AG04450 (cell line): ENCODE data around the gene ANOS1. TPM values are rescaled to one million over a fixed set of nuclear protein-coding genes. Genes with fewer than 3 reads are reported as not detected.

ENCODE experiments used
- CTCF ChIA-PET: fragments of 300-600, 350-600 bp; formaldehyde crosslinking; extraction: SDS; loops from one replicate; lab custom pipeline; 2022; ENCODE audit warnings: antibody characterized with exemption, inconsistent platforms; lab: Charles Lee
- POLR2A ChIA-PET: fragments of 350-600 bp; formaldehyde crosslinking; extraction: SDS; loops from one replicate; lab custom pipeline; 2021; ENCODE audit warnings: antibody characterized with exemption, inconsistent platforms; lab: Yijun Ruan, JAX
- DNase-seq: peaks from one replicate; pipeline ENCODE4 v3.0.0-alpha.2; 2011; ENCODE audit warnings: low read depth, low spot score
- H3K27ac ChIP-seq: one replicate; pipeline ENCODE4 v1.5.1; 2012; ENCODE audit warnings: low read depth, low read length, control low read depth
- H3K27me3 ChIP-seq: one replicate; pipeline ENCODE4 v1.6.0; 2012; ENCODE audit warnings: low read length; ENCODE audit not compliant: control insufficient read depth, insufficient read depth
- H3K4me3 ChIP-seq: 2 replicates; pipeline ENCODE4 v1.5.1; 2011; ENCODE audit warnings: mild to moderate bottlenecking, low read depth, low read length, control low read depth
- H3K9me3 ChIP-seq: 2 replicates; pipeline ENCODE4 v1.5.1; 2012; ENCODE audit warnings: low read length; ENCODE audit not compliant: control insufficient read depth, insufficient read depth
- polyA plus RNA-seq: library from polyadenylated mRNA; depleted of rRNA; stranded (reverse); fragments of >200 nt; gene quantifications from 2 replicates; pipeline ENCODE4 v1.2.3, GENCODE V29; 2011
- TF ChIP-seq, protein P1 (sequence below): IDR thresholded peaks from 2 replicates; pipeline ENCODE4 v1.5.1; 2011; ENCODE audit warnings: low read depth, low read length, control low read depth, inconsistent platforms

Gene ANOS1
- polyA plus RNA-seq, 1 experiment = 0.30 TPM

DNA sequence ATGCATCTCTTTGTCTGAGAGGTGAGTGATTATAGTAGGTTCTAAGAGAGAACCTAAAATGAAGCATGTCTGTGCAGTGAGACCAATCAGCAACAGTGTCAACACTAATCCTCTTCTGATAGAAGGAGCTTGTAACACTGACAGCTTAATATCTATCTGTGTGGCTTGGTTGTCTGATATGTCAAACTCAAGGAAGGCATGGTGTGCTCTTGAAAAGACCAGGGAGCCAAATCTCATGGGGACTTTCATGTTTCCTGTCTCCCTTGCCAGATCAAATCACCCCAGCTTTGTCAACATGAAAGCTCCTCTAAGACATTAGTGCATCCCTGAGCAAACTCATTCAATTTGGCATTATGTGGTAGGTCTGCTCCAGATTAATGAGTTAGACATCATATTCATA lies 95.4 kb downstream of the ANOS1 start:
- Histone ChIP-seq H3K4me3 (no peak overlapping the region), H3K9me3 (no peaks in the 10 kb centered on the region), H3K27me3 (no peaks in the 10 kb centered on the region), H3K27ac (no peak overlapping the region)
- TF ChIP-seq, protein P1, sequence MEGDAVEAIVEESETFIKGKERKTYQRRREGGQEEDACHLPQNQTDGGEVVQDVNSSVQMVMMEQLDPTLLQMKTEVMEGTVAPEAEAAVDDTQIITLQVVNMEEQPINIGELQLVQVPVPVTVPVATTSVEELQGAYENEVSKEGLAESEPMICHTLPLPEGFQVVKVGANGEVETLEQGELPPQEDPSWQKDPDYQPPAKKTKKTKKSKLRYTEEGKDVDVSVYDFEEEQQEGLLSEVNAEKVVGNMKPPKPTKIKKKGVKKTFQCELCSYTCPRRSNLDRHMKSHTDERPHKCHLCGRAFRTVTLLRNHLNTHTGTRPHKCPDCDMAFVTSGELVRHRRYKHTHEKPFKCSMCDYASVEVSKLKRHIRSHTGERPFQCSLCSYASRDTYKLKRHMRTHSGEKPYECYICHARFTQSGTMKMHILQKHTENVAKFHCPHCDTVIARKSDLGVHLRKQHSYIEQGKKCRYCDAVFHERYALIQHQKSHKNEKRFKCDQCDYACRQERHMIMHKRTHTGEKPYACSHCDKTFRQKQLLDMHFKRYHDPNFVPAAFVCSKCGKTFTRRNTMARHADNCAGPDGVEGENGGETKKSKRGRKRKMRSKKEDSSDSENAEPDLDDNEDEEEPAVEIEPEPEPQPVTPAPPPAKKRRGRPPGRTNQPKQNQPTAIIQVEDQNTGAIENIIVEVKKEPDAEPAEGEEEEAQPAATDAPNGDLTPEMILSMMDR = no peak
- ChIA-PET CTCF (no interaction called here), POLR2A (no interaction called here)
- DNase-seq = no peak

DNA sequence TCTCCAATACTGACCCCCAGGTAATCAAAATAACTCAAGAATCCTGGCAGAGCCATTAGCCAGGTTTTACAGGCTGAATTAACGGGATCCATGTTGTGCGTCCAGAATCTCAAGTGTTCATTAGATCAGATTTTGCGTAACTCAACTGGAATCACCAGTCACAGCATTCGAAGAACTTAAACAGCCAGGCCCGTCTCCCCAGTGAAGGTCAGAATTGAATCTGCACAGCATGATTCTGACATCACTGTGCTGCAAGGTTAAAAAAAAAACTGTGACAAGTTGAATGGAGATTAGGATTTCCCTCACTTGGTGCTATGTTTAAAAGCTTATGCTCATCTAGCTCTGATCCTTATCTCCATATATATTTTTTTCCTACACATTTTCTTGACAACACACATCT lies 96.1 kb downstream of the ANOS1 start:
- TF ChIP-seq, protein P1 = no peak
- ChIA-PET CTCF (no interaction called here), POLR2A (no interaction called here)
- Histone ChIP-seq H3K27me3 (no peaks in the 10 kb centered on the region), H3K27ac (no peak overlapping the region), H3K4me3 (no peak overlapping the region), H3K9me3 (no peaks in the 10 kb centered on the region)
- no peak for DNase-seq

DNA sequence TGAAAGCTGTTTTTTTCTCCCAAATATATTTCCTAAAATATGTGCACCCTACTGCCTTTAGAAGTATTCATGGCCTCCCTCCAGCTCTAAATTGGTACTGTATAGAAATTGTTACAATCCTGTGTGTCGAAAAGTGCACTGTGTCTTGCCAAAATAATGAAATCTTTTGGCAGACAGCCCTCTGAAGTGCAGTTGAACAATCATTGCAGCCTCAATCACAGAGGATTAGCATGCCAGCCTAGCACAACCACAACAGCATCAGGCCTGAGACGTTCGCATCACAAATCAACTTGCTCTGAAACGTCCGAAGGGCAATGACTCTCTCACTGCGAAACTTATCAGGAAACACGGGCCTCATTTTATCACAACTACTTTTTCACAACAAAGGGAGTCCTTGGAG lies 99.0 kb downstream of the ANOS1 start:
- ChIA-PET POLR2A (no interaction called here), CTCF (interaction anchor here (0.7 kb wide), 1 partner anchor 16 kb away, joined by 3 read pairs; no protein-coding TSS in a partner anchor)
- TF ChIP-seq, protein P1 = no peak
- H3K27ac ChIP-seq = no peak overlapping the region
- no peaks in the 10 kb centered on the region for H3K9me3 ChIP-seq
- H3K27me3 ChIP-seq = no peaks in the 10 kb centered on the region
- no peak for DNase-seq
- no peak overlapping the region for H3K4me3 ChIP-seq

DNA sequence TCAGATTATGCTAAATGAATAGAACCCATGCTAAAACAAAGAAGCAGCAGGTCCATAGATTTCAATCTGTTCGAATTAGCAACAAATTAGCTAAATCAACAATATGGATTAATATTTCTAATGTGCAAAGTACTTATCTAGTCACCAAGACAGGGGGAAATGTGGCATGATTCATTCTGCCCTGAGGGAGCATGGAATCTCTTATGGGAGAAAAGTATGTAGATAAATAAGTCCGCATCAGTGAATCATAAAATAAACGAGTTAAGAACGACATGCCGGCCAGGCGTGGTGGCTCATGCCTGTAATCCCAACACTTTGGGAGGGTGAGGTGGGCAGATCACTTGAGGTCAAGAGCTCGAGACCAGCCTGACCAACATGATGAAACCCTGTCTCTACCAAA lies 102.1 kb downstream of the ANOS1 start:
- H3K4me3 ChIP-seq = no peak overlapping the region
- no peaks in the 10 kb centered on the region for H3K9me3 ChIP-seq
- H3K27ac ChIP-seq = no peak overlapping the region
- ChIA-PET POLR2A (no interaction called here), CTCF (no interaction called here)
- TF ChIP-seq, protein P1 = no peak
- DNase-seq = no peak
- no peaks in the 10 kb centered on the region for H3K27me3 ChIP-seq

DNA sequence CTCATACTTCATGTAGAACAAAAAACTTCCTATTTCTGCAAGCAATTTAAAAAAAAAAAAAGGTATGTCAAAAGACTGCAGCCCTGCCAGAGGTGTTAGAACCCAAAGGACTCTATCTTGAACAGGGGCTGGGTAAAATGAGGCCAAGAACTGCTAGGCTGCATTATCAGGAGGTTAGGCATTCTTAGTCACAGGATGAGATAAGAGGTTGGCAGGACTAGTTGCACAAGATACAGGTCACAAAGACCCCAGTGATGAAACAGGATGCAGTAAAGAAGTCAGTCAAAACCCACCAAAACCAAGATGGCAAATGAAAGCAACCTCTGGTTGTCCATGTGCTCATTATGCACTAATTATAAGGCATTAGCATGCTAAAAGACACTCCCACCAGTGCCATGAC lies 104.1 kb downstream of the ANOS1 start:
- TF ChIP-seq, protein P1 = no peak
- CTCF ChIA-PET = no interaction called here
- no peak for DNase-seq
- H3K27ac ChIP-seq = no peak overlapping the region
- H3K9me3 ChIP-seq = no peaks in the 10 kb centered on the region
- H3K27me3 ChIP-seq = no peaks in the 10 kb centered on the region
- no peak overlapping the region for H3K4me3 ChIP-seq
- POLR2A ChIA-PET = no interaction called here
